Stimulated activated CD8-positive, alpha-beta memory T cell treated with anti-CD3 and anti-CD28 coated beads, Interleukin-15, amount 100 ng/mL, for 1 hour (primary cell): ENCODE measurements around the gene RBM46.
"Not testable (repeated sequence)": the region's sequence is repeated elsewhere in the genome, so short reads cannot be mapped to it uniquely, and the experiment has no call there.

Experiments used
- DNase-seq: peaks from one replicate; pipeline ENCODE4 v3.0.0-alpha.2; 2020; ENCODE audit warnings: low read depth

RBM46 gene

GRCh38 chr4:154838155-154838554 is 57.1 kb downstream of the RBM46 start:
- DNase-seq: no peak

GRCh38 chr4:154838694-154839093 is 57.6 kb downstream of the RBM46 start:
- DNase-seq: no peak

GRCh38 chr4:154854362-154854761 is 73.3 kb downstream of the RBM46 start:
- DNase-seq: no peak

GRCh38 chr4:154858166-154858565 is 77.1 kb downstream of the RBM46 start:
- DNase-seq: no peak

- no peak for DNase-seq
Observed at GRCh38 chr4:154868414-154869194, 87.5 kb downstream of the RBM46 start.

- no peak for DNase-seq
Observed at GRCh38 chr4:154869301-154869700, 88.2 kb downstream of the RBM46 start.

GRCh38 chr4:154872198-154872597 is 91.1 kb downstream of the RBM46 start:
- no peak for DNase-seq

- not testable (repeated sequence) for DNase-seq
Observed at GRCh38 chr4:154874049-154874448, 93.0 kb downstream of the RBM46 start.

- no peak for DNase-seq
Observed at GRCh38 chr4:154877110-154877760, 96.2 kb downstream of the RBM46 start.
